Inflammatory macrophage treated with lipopolysaccharide for 4 hours (primary cell): ENCODE measurements around the gene VPS33A.
"Not testable (repeated sequence)": the region's sequence is repeated elsewhere in the genome, so short reads cannot be mapped to it uniquely, and the experiment has no call there.

Experiments used
- DNase-seq: peaks from one replicate; pipeline ENCODE4 v3.0.0-alpha.2; 2020

The VPS33A gene

GRCh38 chr12:122266230-122266901, at the start of gene VPS33A:
VPS33A (minus strand) TSS chr12:122266494; CDS start chr12:122266408, 86 bp downstream.
- DNase-seq, result peak; percentile 97

- no peak for DNase-seq
Measured at GRCh38 chr12:122312926-122313325, 46.6 kb upstream of the VPS33A start.

GRCh38 chr12:122311696-122312095, 45.4 kb upstream of the VPS33A start:
- no peak for DNase-seq

- DNase-seq, result no peak
Measured at GRCh38 chr12:122310626-122311333, 44.5 kb upstream of the VPS33A start.

GRCh38 chr12:122309564-122310121, 43.3 kb upstream of the VPS33A start:
- DNase-seq, result no peak

- DNase-seq, result no peak
Measured at GRCh38 chr12:122308811-122309210, 42.5 kb upstream of the VPS33A start.

GRCh38 chr12:122306407-122306806, 40.1 kb upstream of the VPS33A start:
- no peak for DNase-seq

GRCh38 chr12:122304924-122305323, 38.6 kb upstream of the VPS33A start:
- no peak for DNase-seq

GRCh38 chr12:122303068-122303467, 36.8 kb upstream of the VPS33A start:
- no peak for DNase-seq

- DNase-seq, result no peak
Measured at GRCh38 chr12:122298071-122298748, 31.9 kb upstream of the VPS33A start.

- DNase-seq, result no peak
Measured at GRCh38 chr12:122297494-122297893, 31.2 kb upstream of the VPS33A start.

- no peak for DNase-seq
Measured at GRCh38 chr12:122295877-122296276, 29.6 kb upstream of the VPS33A start.

GRCh38 chr12:122293081-122293480, 26.8 kb upstream of the VPS33A start:
- no peak for DNase-seq

GRCh38 chr12:122291431-122291830, 25.1 kb upstream of the VPS33A start:
- DNase-seq, result no peak

GRCh38 chr12:122283680-122284079, 17.4 kb upstream of the VPS33A start:
- no peak for DNase-seq

GRCh38 chr12:122282061-122282460, 15.8 kb upstream of the VPS33A start:
- DNase-seq, result no peak

GRCh38 chr12:122276242-122276641, 9.9 kb upstream of the VPS33A start:
- no peak for DNase-seq

GRCh38 chr12:122275459-122275858, 9.2 kb upstream of the VPS33A start:
- DNase-seq, result no peak

GRCh38 chr12:122265886-122266229, 436 bp downstream of the VPS33A start:
- peak; percentile 15 for DNase-seq

GRCh38 chr12:122265476-122265875, 818 bp downstream of the VPS33A start:
- no peak for DNase-seq

- not testable (repeated sequence) for DNase-seq
Measured at GRCh38 chr12:122260735-122261134, 5.6 kb downstream of the VPS33A start.

GRCh38 chr12:122258939-122259338, 7.4 kb downstream of the VPS33A start:
- not testable (repeated sequence) for DNase-seq

GRCh38 chr12:122258462-122258861, 7.8 kb downstream of the VPS33A start:
- not testable (repeated sequence) for DNase-seq

GRCh38 chr12:122250536-122250935, 15.8 kb downstream of the VPS33A start:
- no peak for DNase-seq
